Neural progenitor cell (in vitro differentiated cells): ENCODE measurements around the gene MIOX. TPM values are rescaled to one million over a fixed set of nuclear protein-coding genes. Genes with fewer than 3 reads are reported as not detected.

Experiments used
- DNase-seq: peaks from one replicate; pipeline ENCODE4 v3.0.0-alpha.2; 2016; ENCODE audit warnings: low spot score
- H2AFZ ChIP-seq: fragments of 200-600 bp; sonication (generic); replicated peaks from 2 replicates; pipeline ENCODE4 v1.6.1; 2016; ENCODE audit warnings: antibody characterized with exemption
- H3F3A ChIP-seq: fragments of 200-600 bp; sonication (generic); 2 replicates; pipeline ENCODE4 v1.6.1; 2016; ENCODE audit warnings: antibody characterized with exemption, low read depth
- H3K27ac ChIP-seq: fragments of 200-600 bp; sonication (generic); 2 replicates; pipeline ENCODE4 v1.5.1; 2016; ENCODE audit warnings: mild to moderate bottlenecking
- H3K27me3 ChIP-seq: fragments of 200-600 bp; sonication (generic); 2 replicates; pipeline ENCODE4 v1.6.1; 2016; ENCODE audit warnings: mild to moderate bottlenecking, moderate library complexity
- H3K36me3 ChIP-seq: fragments of 200-600 bp; sonication (generic); 2 replicates; pipeline ENCODE4 v1.5.1; 2016
- H3K4me1 ChIP-seq: fragments of 200-600 bp; sonication (generic); 2 replicates; pipeline ENCODE4 v1.6.1; 2016; ENCODE audit warnings: mixed run types
- H3K4me2 ChIP-seq: fragments of 200-600 bp; sonication (generic); 2 replicates; pipeline ENCODE4 v1.6.1; 2016
- H3K4me3 ChIP-seq: fragments of 200-600 bp; sonication (generic); 2 replicates; pipeline ENCODE4 v1.5.1; 2016
- H3K79me2 ChIP-seq: fragments of 200-600 bp; sonication (generic); 2 replicates; pipeline ENCODE4 v1.6.1; 2016; ENCODE audit warnings: low read depth
- H3K9ac ChIP-seq: fragments of 200-600 bp; sonication (generic); 2 replicates; pipeline ENCODE4 v1.6.1; 2016
- H3K9me3 ChIP-seq: fragments of 200-600 bp; sonication (generic); 2 replicates; pipeline ENCODE4 v1.5.1; 2016; ENCODE audit warnings: low read depth
- H4K20me1 ChIP-seq: fragments of 200-600 bp; sonication (generic); 2 replicates; pipeline ENCODE4 v1.6.1; 2016; ENCODE audit warnings: low read depth
- H3K27ac Mint-ChIP-seq: 3 replicates; pipeline ENCODE4 v1.8.0; 2021; ENCODE audit warnings: mixed read lengths
- H3K27me3 Mint-ChIP-seq: 2 replicates; pipeline ENCODE4 v1.8.0; 2022; ENCODE audit warnings: low read depth, mild to moderate bottlenecking, inconsistent platforms, moderate library complexity, mixed read lengths; ENCODE audit not compliant: insufficient read depth
- H3K36me3 Mint-ChIP-seq: 3 replicates; pipeline ENCODE4 v1.8.0; 2021; ENCODE audit warnings: mixed read lengths
- H3K4me1 Mint-ChIP-seq: 3 replicates; pipeline ENCODE4 v1.8.0; 2021; ENCODE audit warnings: mixed read lengths
- H3K4me3 Mint-ChIP-seq: 3 replicates; pipeline ENCODE4 v1.8.0; 2021; ENCODE audit warnings: mild to moderate bottlenecking, moderate library complexity, mixed read lengths
- H3K9me3 Mint-ChIP-seq: 3 replicates; pipeline ENCODE4 v1.8.0; 2020; ENCODE audit warnings: mixed read lengths
- EZH2 ChIP-seq: fragments of 200-600 bp; sonication (generic); IDR thresholded peaks from 2 replicates; pipeline ENCODE4 v1.6.1; 2017; ENCODE audit warnings: antibody characterized with exemption, mild to moderate bottlenecking, moderate library complexity
- EZH2phosphoT487 ChIP-seq: fragments of 200-600 bp; sonication (generic); IDR thresholded peaks from 2 replicates; pipeline ENCODE4 v1.6.1; 2017; ENCODE audit warnings: antibody characterized with exemption
- total RNA-seq: library from RNA; depleted of rRNA; stranded (reverse); fragments of >200 nt; gene quantifications from 2 replicates; pipeline ENCODE4 v1.2.3, GENCODE V29; 2015; ENCODE audit warnings: low replicate concordance
- TF ChIP-seq, protein P1 (sequence below): fragments of 200-600 bp; sonication (generic); IDR thresholded peaks from 2 replicates; pipeline ENCODE4 v1.5.1; 2017; ENCODE audit warnings: antibody characterized with exemption, mild to moderate bottlenecking

The MIOX gene
- not detected in 2 replicates for total RNA-seq

DNA sequence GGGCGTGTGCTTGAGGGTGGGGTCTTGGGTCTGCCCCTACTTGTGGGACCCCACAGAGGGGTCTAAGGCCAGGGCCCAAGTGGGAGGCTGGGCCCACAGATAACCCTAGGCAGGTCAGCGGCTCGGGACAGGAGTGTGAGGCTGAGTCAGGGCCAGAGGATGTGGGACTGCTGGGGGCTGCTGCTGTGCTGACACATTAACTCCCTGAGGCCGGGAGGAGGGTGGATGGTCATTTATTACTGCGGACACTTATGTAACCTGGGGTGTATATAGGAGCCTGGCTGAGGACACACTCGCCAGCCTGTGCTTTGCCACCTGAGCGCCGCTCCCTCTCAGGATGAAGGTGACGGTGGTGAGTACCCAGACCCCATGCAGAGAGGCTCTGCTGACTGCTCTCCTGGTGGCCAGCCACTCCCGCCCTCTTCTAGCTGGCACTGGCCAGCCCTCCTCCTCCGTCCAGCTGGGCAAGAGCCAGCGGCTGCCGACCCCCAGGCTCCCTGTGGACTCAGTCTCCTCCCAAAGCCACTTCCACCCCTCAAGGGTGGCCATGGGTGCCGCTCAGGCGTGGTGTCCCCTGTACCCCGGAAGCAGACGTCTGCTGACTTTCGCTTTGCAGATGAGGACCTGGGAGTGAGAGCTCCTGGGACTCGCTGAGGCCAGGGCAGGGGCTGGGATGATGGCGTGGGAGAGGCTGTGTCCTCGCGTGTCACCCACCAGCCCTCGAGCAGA, at the start of gene MIOX:
Gene MIOX, plus strand, starts transcription at position 299 of the 729 bp plus-strand sequence. Its CDS starts 39 bp downstream, at position 338.
- Histone ChIP-seq H3K9ac (no peak within 1 kb of the TSS), H3K27ac (no peak within 1 kb of the TSS), H3K36me3 (no peaks in the 10 kb centered on the region), H2AFZ (no peak within 1 kb of the TSS), H3K4me1 (no peaks in the 10 kb centered on the region), H3K4me2 (no peak within 1 kb of the TSS), H3K9me3 (no peaks in the 10 kb centered on the region), H3K27me3 (peaks cover 5% of the 10 kb centered on the region), H4K20me1 (no peaks in the 10 kb centered on the region), H3K79me2 (no peaks in the 10 kb centered on the region), H3F3A (no peaks in the 10 kb centered on the region), H3K4me3 (no peak within 1 kb of the TSS)
- Mint-ChIP-seq H3K9me3 (no peaks in the 10 kb centered on the region), H3K4me1 (peaks cover 2% of the 10 kb centered on the region), H3K27ac (peak within 1 kb of the TSS; percentile 47), H3K27me3 (peaks cover 7% of the 10 kb centered on the region), H3K36me3 (no peaks in the 10 kb centered on the region), H3K4me3 (no peak within 1 kb of the TSS)
- TF ChIP-seq EZH2phosphoT487 (no peak), EZH2 (no peak)
- TF ChIP-seq, protein P1, sequence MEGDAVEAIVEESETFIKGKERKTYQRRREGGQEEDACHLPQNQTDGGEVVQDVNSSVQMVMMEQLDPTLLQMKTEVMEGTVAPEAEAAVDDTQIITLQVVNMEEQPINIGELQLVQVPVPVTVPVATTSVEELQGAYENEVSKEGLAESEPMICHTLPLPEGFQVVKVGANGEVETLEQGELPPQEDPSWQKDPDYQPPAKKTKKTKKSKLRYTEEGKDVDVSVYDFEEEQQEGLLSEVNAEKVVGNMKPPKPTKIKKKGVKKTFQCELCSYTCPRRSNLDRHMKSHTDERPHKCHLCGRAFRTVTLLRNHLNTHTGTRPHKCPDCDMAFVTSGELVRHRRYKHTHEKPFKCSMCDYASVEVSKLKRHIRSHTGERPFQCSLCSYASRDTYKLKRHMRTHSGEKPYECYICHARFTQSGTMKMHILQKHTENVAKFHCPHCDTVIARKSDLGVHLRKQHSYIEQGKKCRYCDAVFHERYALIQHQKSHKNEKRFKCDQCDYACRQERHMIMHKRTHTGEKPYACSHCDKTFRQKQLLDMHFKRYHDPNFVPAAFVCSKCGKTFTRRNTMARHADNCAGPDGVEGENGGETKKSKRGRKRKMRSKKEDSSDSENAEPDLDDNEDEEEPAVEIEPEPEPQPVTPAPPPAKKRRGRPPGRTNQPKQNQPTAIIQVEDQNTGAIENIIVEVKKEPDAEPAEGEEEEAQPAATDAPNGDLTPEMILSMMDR, result no peak
- no peak for DNase-seq

- H3F3A ChIP-seq, result no peaks in the 10 kb centered on the region
- no peak overlapping the region for H3K4me3 Mint-ChIP-seq
- H3K4me3 ChIP-seq, result no peak overlapping the region
- no peak overlapping the region for H3K9ac ChIP-seq
- H3K4me1 ChIP-seq, result no peaks in the 10 kb centered on the region
- H3K79me2 ChIP-seq, result no peaks in the 10 kb centered on the region
- no peaks in the 10 kb centered on the region for H3K36me3 Mint-ChIP-seq
- no peak overlapping the region for H3K27ac ChIP-seq
- no peaks in the 10 kb centered on the region for H3K9me3 ChIP-seq
- H3K9me3 Mint-ChIP-seq, result no peaks in the 10 kb centered on the region
- H3K27me3 Mint-ChIP-seq, result peaks cover 3% of the 10 kb centered on the region
- DNase-seq, result no peak
- TF ChIP-seq EZH2phosphoT487 (no peak), EZH2 (no peak)
- TF ChIP-seq, protein P1, result no peak
- H3K4me1 Mint-ChIP-seq, result no peaks in the 10 kb centered on the region
- H4K20me1 ChIP-seq, result no peaks in the 10 kb centered on the region
- H3K27me3 ChIP-seq, result no peaks in the 10 kb centered on the region
- H3K36me3 ChIP-seq, result no peaks in the 10 kb centered on the region
- H3K4me2 ChIP-seq, result no peak overlapping the region
- no peak overlapping the region for H2AFZ ChIP-seq
- H3K27ac Mint-ChIP-seq, result no peak overlapping the region
Observed at GRCh38 chr22:50437511-50438304, 49.0 kb upstream of the MIOX start.

DNA sequence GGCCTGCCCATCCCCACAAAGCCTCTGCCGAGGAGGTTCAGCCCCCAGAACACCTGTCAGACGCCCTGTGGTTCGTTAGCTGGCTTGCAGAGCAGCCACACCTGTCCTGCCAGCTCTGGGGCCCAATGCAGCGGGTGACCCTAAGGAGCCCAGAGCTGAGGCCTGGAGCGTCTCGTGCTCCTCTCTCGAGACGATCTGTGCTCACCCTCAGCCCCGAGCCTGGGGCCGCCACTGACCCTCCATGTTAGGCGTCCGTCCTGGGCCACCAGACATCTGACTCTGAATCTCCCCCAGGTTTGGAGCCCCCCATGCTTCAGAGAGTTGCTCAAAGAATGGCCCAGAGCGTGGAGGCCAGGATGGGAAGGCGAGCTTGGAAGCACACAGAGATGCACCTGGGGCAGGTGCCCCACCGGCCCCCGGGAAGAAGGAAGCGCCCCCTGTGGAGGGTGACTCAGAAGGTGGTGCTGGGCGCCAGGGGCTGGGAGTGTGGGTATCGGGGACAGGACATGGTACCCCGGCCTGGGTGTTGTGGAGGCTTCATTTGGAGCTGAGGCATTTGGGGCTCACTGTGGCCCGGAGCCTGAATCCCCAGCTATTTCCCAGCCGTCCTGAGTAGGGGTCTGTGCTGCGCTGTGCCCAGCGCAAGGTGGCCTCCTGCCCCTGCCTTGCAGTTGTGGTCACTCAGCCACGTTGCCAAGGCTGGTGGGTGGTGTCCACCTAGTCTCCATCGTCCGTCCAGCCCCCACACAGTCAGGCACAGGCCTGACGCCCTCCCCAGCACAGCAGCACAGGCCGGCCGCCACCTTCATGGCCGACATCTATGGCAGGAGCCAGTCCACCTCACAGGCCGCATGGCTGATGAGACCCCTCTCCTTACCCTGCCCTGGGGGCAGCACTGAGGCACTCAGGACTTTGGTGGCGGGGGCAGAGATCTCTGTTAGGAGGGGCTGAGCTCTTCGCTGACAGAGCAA, 48.1 kb upstream of the MIOX start:
- no peaks in the 10 kb centered on the region for H3K27me3 ChIP-seq
- H3F3A ChIP-seq, result peaks cover 4% of the 10 kb centered on the region
- H3K36me3 ChIP-seq, result no peaks in the 10 kb centered on the region
- H3K4me3 Mint-ChIP-seq, result no peak overlapping the region
- H3K4me3 ChIP-seq, result no peak overlapping the region
- no peaks in the 10 kb centered on the region for H3K79me2 ChIP-seq
- peaks cover 3% of the 10 kb centered on the region for H3K36me3 Mint-ChIP-seq
- H3K27me3 Mint-ChIP-seq, result peaks cover 7% of the 10 kb centered on the region
- no peak overlapping the region for H3K27ac ChIP-seq
- no peak overlapping the region for H2AFZ ChIP-seq
- H3K27ac Mint-ChIP-seq, result no peak overlapping the region
- no peak overlapping the region for H3K9ac ChIP-seq
- no peaks in the 10 kb centered on the region for H3K4me1 ChIP-seq
- no peaks in the 10 kb centered on the region for H3K9me3 Mint-ChIP-seq
- no peaks in the 10 kb centered on the region for H3K9me3 ChIP-seq
- H4K20me1 ChIP-seq, result peaks cover 5% of the 10 kb centered on the region
- no peak for DNase-seq
- peaks cover 2% of the 10 kb centered on the region for H3K4me1 Mint-ChIP-seq
- no peak overlapping the region for H3K4me2 ChIP-seq
- TF ChIP-seq EZH2 (no peak), EZH2phosphoT487 (no peak)
- TF ChIP-seq, protein P1, result no peak
